ENCODE data around the gene RHOC.

Gene RHOC

DNA sequence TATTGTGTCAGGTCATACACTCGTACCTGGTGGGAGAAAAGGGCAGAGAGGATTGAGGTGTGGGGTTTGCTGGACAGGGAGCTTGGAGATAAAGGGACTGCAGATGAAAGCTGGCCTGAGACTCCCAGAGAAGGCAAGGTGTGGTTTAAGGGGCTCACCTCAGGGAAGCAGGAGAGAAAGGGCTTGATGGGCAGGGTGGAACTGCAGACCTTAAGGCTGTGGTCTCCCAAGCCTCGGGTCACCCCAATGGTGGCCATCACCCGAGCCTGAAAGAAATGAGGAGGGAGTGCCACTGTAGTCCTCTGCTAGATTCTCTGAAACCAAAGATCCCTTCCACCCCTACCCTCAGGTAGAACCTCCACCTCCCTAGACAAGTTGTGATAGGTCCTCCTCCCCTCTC lies 3.7 kb upstream of the RHOC start:
- WGBS, 2 experiments: 92 to 98% methylated on average over 3 of the region's 3 CpGs
- Histone ChIP-seq H3K36me3 (ENCODE audit: control insufficient read depth, insufficient read depth, low read length) (no peaks in the 10 kb centered on the region), H3K27ac (ENCODE audit: insufficient read depth, low read depth, low read length, poor library complexity, severe bottlenecking) (no peak overlapping the region), H3K4me3 (ENCODE audit: insufficient read depth, low read depth, low read length) (no peak overlapping the region), H3K27me3 (ENCODE audit: control insufficient read depth, insufficient read depth, low read length, poor library complexity, severe bottlenecking) (peaks cover 47% of the 10 kb centered on the region), H3K9me3 (ENCODE audit: control insufficient read depth, low read length) (no peaks in the 10 kb centered on the region), H3K4me1 (ENCODE audit: control insufficient read depth, insufficient read depth, low read length) (peaks cover 14% of the 10 kb centered on the region)

GRCh38 chr1:112710159-112710558 lies 3.2 kb upstream of the RHOC start:
- Histone ChIP-seq H3K4me1 (ENCODE audit: control insufficient read depth, insufficient read depth, low read length) (peaks cover 18% of the 10 kb centered on the region), H3K9me3 (ENCODE audit: control insufficient read depth, low read length) (no peaks in the 10 kb centered on the region), H3K36me3 (ENCODE audit: control insufficient read depth, insufficient read depth, low read length) (no peaks in the 10 kb centered on the region), H3K27me3 (ENCODE audit: control insufficient read depth, insufficient read depth, low read length, poor library complexity, severe bottlenecking) (peaks cover 44% of the 10 kb centered on the region), H3K4me3 (ENCODE audit: insufficient read depth, low read depth, low read length) (no peak overlapping the region), H3K27ac (ENCODE audit: insufficient read depth, low read depth, low read length, poor library complexity, severe bottlenecking) (no peak overlapping the region)
- 94 to 96% methylated on average over 7 of the region's 7 CpGs for WGBS, 2 experiments

GRCh38 chr1:112708489-112708888 lies 1.6 kb upstream of the RHOC start:
- no peak overlapping the region for H3K4me3 ChIP-seq (ENCODE audit: insufficient read depth, low read depth, low read length)
- WGBS, 2 experiments: 89 to 92% methylated on average over 2 to 3 of the region's 3 CpGs
- H3K27me3 ChIP-seq (ENCODE audit: control insufficient read depth, insufficient read depth, low read length, poor library complexity, severe bottlenecking): peaks cover 28% of the 10 kb centered on the region
- no peaks in the 10 kb centered on the region for H3K9me3 ChIP-seq (ENCODE audit: control insufficient read depth, low read length)
- no peak overlapping the region for H3K27ac ChIP-seq (ENCODE audit: insufficient read depth, low read depth, low read length, poor library complexity, severe bottlenecking)
- H3K36me3 ChIP-seq (ENCODE audit: control insufficient read depth, insufficient read depth, low read length): no peaks in the 10 kb centered on the region
- H3K4me1 ChIP-seq (ENCODE audit: control insufficient read depth, insufficient read depth, low read length): peaks cover 24% of the 10 kb centered on the region

GRCh38 chr1:112708002-112708448 lies 1.1 kb upstream of the RHOC start:
- H3K4me1 ChIP-seq (ENCODE audit: control insufficient read depth, insufficient read depth, low read length): peaks cover 24% of the 10 kb centered on the region
- H3K36me3 ChIP-seq (ENCODE audit: control insufficient read depth, insufficient read depth, low read length): no peaks in the 10 kb centered on the region
- 87 to 89% methylated on average over 6 of the region's 6 CpGs for WGBS, 2 experiments
- H3K4me3 ChIP-seq (ENCODE audit: insufficient read depth, low read depth, low read length): no peak overlapping the region
- no peaks in the 10 kb centered on the region for H3K9me3 ChIP-seq (ENCODE audit: control insufficient read depth, low read length)
- no peak overlapping the region for H3K27ac ChIP-seq (ENCODE audit: insufficient read depth, low read depth, low read length, poor library complexity, severe bottlenecking)
- H3K27me3 ChIP-seq (ENCODE audit: control insufficient read depth, insufficient read depth, low read length, poor library complexity, severe bottlenecking): peaks cover 23% of the 10 kb centered on the region

GRCh38 chr1:112707221-112708001 lies 484 bp upstream of the RHOC start:
- Histone ChIP-seq H3K36me3 (ENCODE audit: control insufficient read depth, insufficient read depth, low read length) (no peaks in the 10 kb centered on the region), H3K27ac (ENCODE audit: insufficient read depth, low read depth, low read length, poor library complexity, severe bottlenecking) (no peak overlapping the region), H3K4me3 (ENCODE audit: insufficient read depth, low read depth, low read length) (peak overlapping the region; percentile 66), H3K4me1 (ENCODE audit: control insufficient read depth, insufficient read depth, low read length) (peaks cover 28% of the 10 kb centered on the region), H3K27me3 (ENCODE audit: control insufficient read depth, insufficient read depth, low read length, poor library complexity, severe bottlenecking) (peaks cover 23% of the 10 kb centered on the region), H3K9me3 (ENCODE audit: control insufficient read depth, low read length) (no peaks in the 10 kb centered on the region)
- WGBS, 2 experiments: 3 to 4% methylated on average over 39 to 42 of the region's 42 CpGs

DNA sequence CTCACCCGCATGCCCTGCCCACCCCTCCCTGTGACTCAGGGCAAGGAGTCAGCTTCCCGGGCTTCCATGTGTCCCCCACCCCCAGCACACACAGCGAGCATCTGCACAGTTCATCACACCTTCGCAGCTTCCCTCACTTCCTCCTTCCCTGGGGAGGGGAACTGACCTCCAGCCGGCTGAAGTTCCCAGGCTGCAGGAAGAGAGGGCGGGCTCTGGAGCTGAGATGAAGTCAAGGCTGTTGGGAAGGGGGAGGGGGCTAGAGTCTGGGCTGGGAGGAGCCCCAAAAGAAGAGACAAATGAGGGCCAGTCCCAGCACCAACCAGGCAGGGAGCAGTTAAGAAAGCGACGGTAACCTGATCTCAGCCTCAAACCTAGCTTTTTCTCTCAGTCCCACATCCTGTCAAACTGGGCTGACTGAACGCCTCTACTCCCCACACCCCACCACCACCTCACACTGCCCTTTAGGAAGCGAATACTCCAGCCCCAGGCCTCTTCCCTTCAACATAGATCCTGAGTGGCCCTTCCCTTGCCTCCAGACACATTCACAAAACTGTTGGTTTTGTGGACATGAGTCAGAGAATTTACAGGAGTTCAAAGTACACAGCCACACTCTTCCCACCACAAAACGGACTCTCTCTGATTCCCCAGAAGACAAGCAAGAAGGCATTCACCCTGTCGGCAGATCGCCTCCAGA lies 1.8 kb downstream of the RHOC start:
- Histone ChIP-seq H3K36me3 (ENCODE audit: control insufficient read depth, insufficient read depth, low read length) (peaks cover 8% of the 10 kb centered on the region), H3K9me3 (ENCODE audit: control insufficient read depth, low read length) (no peaks in the 10 kb centered on the region), H3K27ac (ENCODE audit: insufficient read depth, low read depth, low read length, poor library complexity, severe bottlenecking) (no peak overlapping the region), H3K4me1 (ENCODE audit: control insufficient read depth, insufficient read depth, low read length) (peaks cover 35% of the 10 kb centered on the region), H3K27me3 (ENCODE audit: control insufficient read depth, insufficient read depth, low read length, poor library complexity, severe bottlenecking) (peaks cover 23% of the 10 kb centered on the region), H3K4me3 (ENCODE audit: insufficient read depth, low read depth, low read length) (peak overlapping the region; percentile 24)
- WGBS, 2 experiments: 6% methylated on average over 12 to 13 of the region's 13 CpGs

DNA sequence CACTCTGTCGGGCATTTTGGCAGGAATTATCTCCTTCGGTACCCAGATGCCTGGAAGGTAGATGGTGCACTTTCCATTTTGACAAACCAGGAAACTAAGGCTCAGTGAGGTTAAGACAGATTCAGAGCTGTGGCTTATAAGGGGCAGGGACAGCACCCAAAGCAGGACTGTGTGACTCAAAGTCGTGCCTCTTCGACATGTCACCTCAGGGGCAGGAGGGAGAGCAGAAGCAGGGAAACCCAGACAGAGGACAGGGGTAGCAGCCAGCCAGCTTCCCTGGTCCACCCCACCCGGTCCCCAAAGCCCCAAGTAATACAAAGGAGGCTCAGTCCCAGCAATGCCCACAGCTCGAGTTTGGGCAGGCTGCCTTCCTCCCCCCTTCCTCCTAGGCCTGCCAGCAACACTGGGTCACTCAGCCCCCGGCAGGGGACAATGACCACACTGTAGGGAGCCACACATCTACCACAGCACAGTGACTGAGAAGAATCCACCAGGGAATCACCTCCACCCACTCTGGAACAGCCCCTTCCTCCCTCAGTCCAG lies 2.5 kb downstream of the RHOC start:
- Histone ChIP-seq H3K9me3 (ENCODE audit: control insufficient read depth, low read length) (no peaks in the 10 kb centered on the region), H3K27ac (ENCODE audit: insufficient read depth, low read depth, low read length, poor library complexity, severe bottlenecking) (no peak overlapping the region), H3K4me1 (ENCODE audit: control insufficient read depth, insufficient read depth, low read length) (peaks cover 35% of the 10 kb centered on the region), H3K4me3 (ENCODE audit: insufficient read depth, low read depth, low read length) (peak overlapping the region; percentile 15), H3K27me3 (ENCODE audit: control insufficient read depth, insufficient read depth, low read length, poor library complexity, severe bottlenecking) (peaks cover 23% of the 10 kb centered on the region), H3K36me3 (ENCODE audit: control insufficient read depth, insufficient read depth, low read length) (peaks cover 13% of the 10 kb centered on the region)
- WGBS, 2 experiments: 54 to 60% methylated on average over 7 of the region's 7 CpGs

DNA sequence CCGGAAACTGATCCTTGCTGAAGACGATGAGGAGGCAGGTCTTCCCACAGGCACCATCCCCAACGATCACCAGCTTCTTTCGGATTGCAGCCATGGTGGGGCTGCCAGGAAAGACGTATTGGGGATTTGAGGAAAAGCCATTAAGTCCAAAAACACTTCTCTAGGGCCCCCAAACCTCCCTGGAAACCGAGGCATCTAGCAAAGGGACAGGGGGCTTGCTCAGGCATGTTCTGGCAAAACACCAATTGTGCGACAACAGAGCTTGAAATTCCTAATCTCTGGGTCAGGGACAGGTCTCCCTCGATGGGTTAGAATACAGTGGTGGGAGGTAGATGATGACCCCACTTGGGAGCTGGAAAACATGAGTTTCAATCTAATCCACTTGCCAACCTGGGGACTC lies 3.2 kb downstream of the RHOC start:
- Histone ChIP-seq H3K27ac (ENCODE audit: insufficient read depth, low read depth, low read length, poor library complexity, severe bottlenecking) (no peak overlapping the region), H3K4me3 (ENCODE audit: insufficient read depth, low read depth, low read length) (no peak overlapping the region), H3K36me3 (ENCODE audit: control insufficient read depth, insufficient read depth, low read length) (peaks cover 13% of the 10 kb centered on the region), H3K27me3 (ENCODE audit: control insufficient read depth, insufficient read depth, low read length, poor library complexity, severe bottlenecking) (peaks cover 23% of the 10 kb centered on the region), H3K9me3 (ENCODE audit: control insufficient read depth, low read length) (no peaks in the 10 kb centered on the region), H3K4me1 (ENCODE audit: control insufficient read depth, insufficient read depth, low read length) (peaks cover 35% of the 10 kb centered on the region)
- WGBS, 2 experiments: 87 to 92% methylated on average over 8 of the region's 8 CpGs

- Histone ChIP-seq H3K36me3 (ENCODE audit: control insufficient read depth, insufficient read depth, low read length) (peaks cover 13% of the 10 kb centered on the region), H3K9me3 (ENCODE audit: control insufficient read depth, low read length) (no peaks in the 10 kb centered on the region), H3K27me3 (ENCODE audit: control insufficient read depth, insufficient read depth, low read length, poor library complexity, severe bottlenecking) (peaks cover 14% of the 10 kb centered on the region), H3K4me3 (ENCODE audit: insufficient read depth, low read depth, low read length) (no peak overlapping the region), H3K4me1 (ENCODE audit: control insufficient read depth, insufficient read depth, low read length) (peaks cover 35% of the 10 kb centered on the region), H3K27ac (ENCODE audit: insufficient read depth, low read depth, low read length, poor library complexity, severe bottlenecking) (no peak overlapping the region)
- 85 to 86% methylated on average over 12 of the region's 12 CpGs for WGBS, 2 experiments
Observed at GRCh38 chr1:112702420-112703261, 4.3 kb downstream of the RHOC start.

DNA sequence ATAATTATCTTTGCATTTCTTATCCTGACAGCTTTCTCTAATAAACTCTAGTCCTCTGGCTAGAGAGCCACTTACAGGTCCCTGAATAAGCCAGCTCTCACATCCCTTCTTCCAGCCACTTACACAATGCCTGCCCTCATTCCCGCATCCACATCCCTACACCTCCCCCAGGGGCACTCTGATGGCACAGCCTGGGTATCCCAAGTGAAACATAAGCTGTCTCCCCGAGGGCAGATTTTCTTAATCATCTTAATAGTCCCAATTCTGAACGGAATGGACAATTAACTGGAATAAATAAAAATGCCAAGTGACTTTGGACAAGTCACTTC lies 4.9 kb downstream of the RHOC start:
- no peak overlapping the region for H3K27ac ChIP-seq (ENCODE audit: insufficient read depth, low read depth, low read length, poor library complexity, severe bottlenecking)
- H3K36me3 ChIP-seq (ENCODE audit: control insufficient read depth, insufficient read depth, low read length): peaks cover 13% of the 10 kb centered on the region
- no peaks in the 10 kb centered on the region for H3K9me3 ChIP-seq (ENCODE audit: control insufficient read depth, low read length)
- peaks cover 12% of the 10 kb centered on the region for H3K27me3 ChIP-seq (ENCODE audit: control insufficient read depth, insufficient read depth, low read length, poor library complexity, severe bottlenecking)
- 85 to 88% methylated on average over 3 of the region's 3 CpGs for WGBS, 2 experiments
- peaks cover 35% of the 10 kb centered on the region for H3K4me1 ChIP-seq (ENCODE audit: control insufficient read depth, insufficient read depth, low read length)
- no peak overlapping the region for H3K4me3 ChIP-seq (ENCODE audit: insufficient read depth, low read depth, low read length)
